SHP77 treated with DMSO at 0.1 percent for 48 hours (cell line): ENCODE measurements around the gene RXFP2.
A peak's percentile ranks its signal among the peaks of the same experiment; 100 is the strongest.

Source experiments
- DNase-seq: peaks from one replicate; lab custom pipeline; 2025; lab: John Stamatoyannopoulos, UW

The RXFP2 gene

DNA sequence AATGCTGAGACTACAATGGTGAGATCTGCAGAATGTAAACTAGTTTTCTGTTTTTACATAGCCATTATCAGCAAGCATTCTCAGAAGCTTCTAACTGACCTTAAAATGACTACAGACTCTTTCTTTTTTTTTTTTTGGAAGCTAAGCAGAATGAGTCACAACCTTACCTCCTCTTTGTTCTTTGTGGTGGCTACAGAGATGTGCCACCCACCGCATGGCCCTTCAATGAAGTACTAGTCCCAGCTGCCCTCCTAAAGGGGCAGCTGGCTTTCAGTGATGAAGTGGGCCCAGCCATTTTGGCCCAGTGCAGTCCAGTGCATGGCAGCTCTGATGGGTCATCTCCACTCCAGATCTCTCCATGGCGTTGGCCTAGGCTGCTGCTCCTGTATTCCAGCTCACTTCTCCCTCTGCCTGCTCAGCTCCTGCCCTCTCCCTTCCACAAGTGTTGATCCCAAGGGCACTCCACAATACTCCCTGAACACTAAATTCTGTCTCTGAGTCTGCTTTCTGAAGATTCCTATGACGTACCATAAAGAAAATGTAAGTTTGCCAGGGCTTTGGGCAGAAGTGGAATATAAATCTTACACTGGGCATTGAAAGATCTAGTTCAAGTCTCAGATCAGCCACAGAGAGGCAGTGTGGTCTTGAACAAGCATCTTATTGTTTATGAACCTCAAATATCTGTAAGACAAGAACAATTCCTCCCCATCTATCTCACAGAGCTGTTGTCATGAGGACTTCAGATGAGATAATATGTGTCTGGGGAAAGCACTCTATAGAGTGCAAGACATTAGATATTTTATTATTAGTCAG, 85.6 kb downstream of the RXFP2 start:
- DNase-seq, result no peak

- no peak for DNase-seq
Observed at GRCh38 chr13:31826521-31826920, 87.2 kb downstream of the RXFP2 start.

GRCh38 chr13:31827707-31828106, 88.4 kb downstream of the RXFP2 start:
- no peak for DNase-seq

DNA sequence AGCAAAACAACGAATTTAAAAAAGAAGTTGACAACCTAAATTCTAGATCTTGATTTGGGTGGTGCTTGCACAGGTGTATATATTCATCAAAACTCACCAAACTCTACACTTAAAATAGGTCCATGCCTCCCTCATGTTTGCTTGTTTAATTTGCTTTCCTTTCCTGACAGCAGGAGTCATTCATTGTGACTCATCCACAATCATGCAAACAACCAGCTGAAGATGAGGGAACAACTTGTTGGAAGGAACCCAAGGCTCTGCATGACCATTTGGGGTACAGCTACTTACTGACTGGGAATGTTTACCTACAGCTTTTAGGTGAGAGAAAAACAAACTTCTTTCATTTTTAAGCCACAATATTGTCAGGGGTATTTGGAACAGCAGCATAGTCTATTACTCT, 96.6 kb downstream of the RXFP2 start:
- no peak for DNase-seq

GRCh38 chr13:31843044-31843443, 103.7 kb downstream of the RXFP2 start:
- no peak for DNase-seq

GRCh38 chr13:31846182-31846938, 107.0 kb downstream of the RXFP2 start:
- DNase-seq, result peak; percentile 59

- no peak for DNase-seq
Observed at GRCh38 chr13:31846961-31847752, 107.8 kb downstream of the RXFP2 start.

DNA sequence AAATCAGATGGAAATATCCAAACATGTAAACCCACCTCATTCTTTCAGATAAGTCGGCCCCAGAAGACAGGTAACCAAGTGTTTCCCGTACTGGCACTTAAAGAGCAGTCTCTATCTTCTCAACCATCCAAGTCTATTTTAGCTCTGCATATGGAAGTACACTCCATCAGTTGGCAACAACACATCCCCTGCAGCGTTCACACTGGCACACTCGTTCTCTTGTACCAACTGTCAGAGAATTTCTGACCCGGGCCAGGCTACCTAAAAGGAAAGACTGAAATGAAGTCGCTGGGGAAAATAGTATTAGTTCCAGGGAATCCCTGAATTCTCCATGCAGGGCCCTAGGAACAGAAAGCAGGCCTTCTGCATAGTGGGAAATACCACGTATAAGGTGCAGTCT, 109.3 kb downstream of the RXFP2 start:
- DNase-seq, result no peak

DNA sequence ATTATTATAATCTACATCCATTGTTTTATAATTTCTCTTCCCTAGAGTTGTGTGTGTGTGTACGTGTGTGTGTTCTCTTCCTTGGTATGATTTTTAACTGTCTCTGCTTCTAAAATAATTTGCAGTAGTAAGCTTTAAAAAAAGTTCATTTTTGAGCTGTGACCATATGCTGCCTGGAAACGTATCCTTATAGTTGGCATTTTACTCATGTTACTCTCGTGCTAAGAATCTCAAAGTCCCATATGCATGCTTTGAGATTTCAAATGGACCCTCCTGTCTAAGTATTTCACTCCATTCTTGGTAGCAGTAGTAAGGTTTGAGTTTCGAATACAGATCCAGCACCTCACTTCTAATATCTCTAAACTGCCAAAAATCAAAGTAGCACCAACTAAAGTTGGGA, 109.9 kb downstream of the RXFP2 start:
- DNase-seq, result no peak

DNA sequence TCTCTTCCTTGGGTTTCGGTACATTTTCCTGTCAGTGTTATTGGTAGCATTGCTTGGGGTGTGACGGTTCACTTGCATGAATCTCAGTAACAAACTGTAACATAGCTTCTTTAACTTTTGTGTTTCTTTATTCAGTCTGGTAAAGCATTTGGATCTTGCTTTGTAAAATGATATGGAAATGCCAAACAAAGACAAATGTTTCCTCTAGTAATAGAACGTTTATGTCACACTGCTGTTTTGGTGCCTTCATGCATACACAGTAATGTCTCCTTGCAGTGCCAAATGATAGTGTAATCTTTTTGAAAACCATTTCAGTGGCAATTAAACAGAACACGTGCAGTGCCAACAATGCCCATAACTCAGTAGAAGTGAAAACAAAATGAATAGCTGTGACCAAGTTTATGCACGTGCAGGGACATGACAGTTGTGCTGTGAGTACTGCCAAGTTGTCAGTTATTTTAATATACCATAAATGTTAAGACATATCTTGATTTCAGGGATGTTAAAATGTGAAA, 110.8 kb downstream of the RXFP2 start:
- no peak for DNase-seq

DNA sequence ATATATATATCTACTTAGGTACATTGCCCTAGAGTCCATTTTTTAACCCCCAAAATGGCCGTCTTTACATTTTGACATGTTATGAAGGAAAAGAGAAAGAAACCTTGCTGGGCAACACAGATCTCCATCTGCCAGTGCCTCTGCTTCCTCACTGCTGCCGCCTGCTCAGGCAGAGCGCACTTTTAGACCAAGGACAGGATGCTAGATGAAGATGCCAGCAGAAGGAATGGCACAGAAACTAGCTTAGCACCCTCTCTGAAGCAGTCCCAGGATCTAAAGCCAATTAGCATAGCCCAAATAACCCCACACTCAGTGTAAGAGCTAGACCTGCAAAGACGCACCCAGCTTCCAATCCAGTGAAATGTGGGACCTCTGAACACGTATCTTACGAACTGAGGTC, 111.9 kb downstream of the RXFP2 start:
- no peak for DNase-seq
